Heart left ventricle (tissue), 13 donors: ENCODE results near the gene GRIN1.

Experiments
- CTCF ChIP-seq, 12 donors: fragments of 200-600 bp; sonication (generic) in 4 of 12; IDR thresholded peaks; one replicate each; pipeline versions ENCODE4 v1.5.0 to v1.8.0; 2018 to 2022; ENCODE audit warnings: antibody characterized with exemption in 12 of 12, mild to moderate bottlenecking in 5 of 12
- POLR2A ChIP-seq, 2 donors: fragments of 450-650 bp; IDR thresholded peaks; one replicate each; pipeline ENCODE4 v1.6.1; 2017; ENCODE audit warnings: antibody characterized with exemption in 2 of 2, mild to moderate bottlenecking in 2 of 2, moderate library complexity in 2 of 2
- donor health status: ischemic (EF 13 %, LVEDD 7.1; RV severe dilation, severe dysfunction).
- donor health status: DM: no; HTN: yes; CAD: no.
- donor health status: DM: no; HTN: no; CAD: no.
- donor health status: ischemic (EF 25% LVEDD 6.9; RV normal size, moderate dysfunction).
- donor health status: ischemic (EF 25% LVEDD 5.7; RV mildly dilated, moderate dysfunction).
- donor health status: ischemic (EF 35%, LVEDD 5.7; RV mildly dilated, moderate dysfunction).
- donor health status: nonischemic (EF 11% LVEDD 7.7; RV severe dilation, severe dysfunction).
- donor health status: DM: yes; HTN: yes; CAD: no.
- donor health status: PGD.
- donor health status: ischemic (EF 29% LVEDD 5.4; RV normal size, mild dysfunction).
- donor health status: nonischemic (EF 23%, LVEDD 6.1; RV moderate dilation, normal function).

DNA sequence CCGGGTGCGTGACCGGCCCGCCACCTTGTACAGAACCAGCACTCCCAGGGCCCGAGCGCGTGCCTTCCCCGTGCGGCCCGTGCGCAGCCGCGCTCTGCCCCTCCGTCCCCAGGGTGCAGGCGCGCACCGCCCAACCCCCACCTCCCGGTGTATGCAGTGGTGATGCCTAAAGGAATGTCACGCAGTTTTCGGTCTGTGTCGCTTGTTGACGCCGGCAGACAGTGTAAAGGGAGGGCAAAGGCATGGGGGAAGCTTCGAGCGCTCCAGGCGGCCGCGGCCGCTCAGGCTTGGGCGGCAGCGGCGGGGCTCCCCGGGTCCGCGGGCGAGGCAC lies 29.6 kb downstream of the GRIN1 start:
- TF ChIP-seq CTCF (IDR thresholded peaks at IDR 0.05) (no peak), POLR2A (IDR thresholded peaks at IDR 0.05) (no peak)
